GM18870 (cell line): ENCODE measurements around the gene SLC6A7.

Experiments
- ATAC-seq: cut with Tn5 transposase; IDR thresholded peaks from one replicate; pipeline ENCODE4 v1.9.1; 2021; ENCODE audit warnings: moderate library complexity; ENCODE audit not compliant: unreplicated experiment

Gene SLC6A7

GRCh38 chr5:150155258-150156026 is 34.4 kb upstream of the SLC6A7 start, which contains the start of gene PDGFRB:
Gene PDGFRB (minus strand): TSS chr5:150155845. CDS start chr5:150137047, 18,798 bp downstream.
- no peak for ATAC-seq

GRCh38 chr5:150156027-150156368 is 33.9 kb upstream of the SLC6A7 start:
- ATAC-seq, result no peak

GRCh38 chr5:150156540-150156939 is 33.3 kb upstream of the SLC6A7 start:
- no peak for ATAC-seq

- no peak for ATAC-seq
These were observed 32.7 kb upstream of the SLC6A7 start for GRCh38 chr5:150157168-150157567.

GRCh38 chr5:150158170-150158949 is 31.5 kb upstream of the SLC6A7 start:
- no peak for ATAC-seq

GRCh38 chr5:150159031-150159430 is 30.8 kb upstream of the SLC6A7 start:
- ATAC-seq, result no peak

- ATAC-seq, result no peak
These were observed 30.1 kb upstream of the SLC6A7 start for GRCh38 chr5:150159741-150160179.

GRCh38 chr5:150160448-150161081 is 29.3 kb upstream of the SLC6A7 start:
- no peak for ATAC-seq

- ATAC-seq, result no peak
These were observed 28.4 kb upstream of the SLC6A7 start for GRCh38 chr5:150161242-150162141.

GRCh38 chr5:150162142-150162513 is 27.7 kb upstream of the SLC6A7 start:
- no peak for ATAC-seq

GRCh38 chr5:150163035-150163434 is 26.8 kb upstream of the SLC6A7 start:
- no peak for ATAC-seq

- no peak for ATAC-seq
These were observed 26.3 kb upstream of the SLC6A7 start for GRCh38 chr5:150163547-150164059.

GRCh38 chr5:150164211-150164980 is 25.5 kb upstream of the SLC6A7 start:
- no peak for ATAC-seq

- no peak for ATAC-seq
These were observed 23.7 kb upstream of the SLC6A7 start for GRCh38 chr5:150166037-150166649.

- ATAC-seq, result no peak
These were observed 23.0 kb upstream of the SLC6A7 start, which contains the start of gene CDX1 for GRCh38 chr5:150166650-150167511. Gene CDX1 (plus strand): TSS chr5:150166778. CDS start chr5:150166877, 99 bp downstream.

GRCh38 chr5:150167512-150167850 is 22.4 kb upstream of the SLC6A7 start:
- ATAC-seq, result no peak

- ATAC-seq, result no peak
These were observed 22.0 kb upstream of the SLC6A7 start for GRCh38 chr5:150167908-150168307.

- no peak for ATAC-seq
These were observed 21.0 kb upstream of the SLC6A7 start for GRCh38 chr5:150168864-150169263.
